GM12801 (cell line): Measurements from ENCODE around the gene PLXNA3.

Experiments used
- CTCF ChIP-seq: IDR thresholded peaks from one replicate; pipeline ENCODE4 v1.5.1; 2011; ENCODE audit warnings: control low read depth; ENCODE audit not compliant: insufficient read length; ENCODE audit errors: extremely low read depth

Gene PLXNA3

GRCh38 chrX:154525606-154526490 lies 67.8 kb downstream of the PLXNA3 start:
- no peak for TF ChIP-seq CTCF

- no peak for TF ChIP-seq CTCF
These were observed 69.0 kb downstream of the PLXNA3 start for GRCh38 chrX:154526901-154527675.
